ENCODE data around the gene BEND3. TPM values are rescaled to one million over a fixed set of nuclear protein-coding genes. Genes with fewer than 3 reads are reported as not detected.
"Not testable (repeated sequence)": the region's sequence is repeated elsewhere in the genome, so short reads cannot be mapped to it uniquely, and the experiment has no call there.

BEND3 gene
- total RNA-seq, 4 donors from 2014 or later: 1.1 to 3.2 (median 1.5) TPM

DNA sequence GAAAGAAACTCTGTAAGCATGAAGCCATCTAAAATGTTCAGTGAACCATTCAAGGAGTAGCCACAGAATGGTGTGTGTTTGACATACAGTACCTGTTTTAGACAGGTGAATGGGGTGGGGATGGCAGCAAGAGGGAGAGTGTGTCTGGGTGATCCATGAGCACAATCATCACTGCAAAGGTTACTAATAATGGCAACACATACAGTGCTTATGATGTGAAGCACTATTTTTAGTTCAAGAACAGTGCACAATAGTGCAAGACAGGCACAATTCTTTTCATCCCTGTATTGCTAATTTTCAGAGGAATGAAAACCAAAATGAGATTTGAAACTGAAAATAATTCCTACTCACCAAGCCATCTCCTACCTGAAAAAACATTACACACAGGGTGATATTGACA lies 14.1 kb downstream of the BEND3 start:
- Histone ChIP-seq H3K27ac (no peak overlapping the region), H3K4me1 (no peaks in the 10 kb centered on the region), H3K27me3 (no peaks in the 10 kb centered on the region), H3K4me3 (no peak overlapping the region), H3K9me3 (no peaks in the 10 kb centered on the region), H3K36me3 (peaks cover 0 to 7% of the 10 kb centered on the region in 2 donors)
- ATAC-seq: no peak
- no peak for TF ChIP-seq EP300 (IDR thresholded peaks at IDR 0.05)
- TF ChIP-seq, protein P1, sequence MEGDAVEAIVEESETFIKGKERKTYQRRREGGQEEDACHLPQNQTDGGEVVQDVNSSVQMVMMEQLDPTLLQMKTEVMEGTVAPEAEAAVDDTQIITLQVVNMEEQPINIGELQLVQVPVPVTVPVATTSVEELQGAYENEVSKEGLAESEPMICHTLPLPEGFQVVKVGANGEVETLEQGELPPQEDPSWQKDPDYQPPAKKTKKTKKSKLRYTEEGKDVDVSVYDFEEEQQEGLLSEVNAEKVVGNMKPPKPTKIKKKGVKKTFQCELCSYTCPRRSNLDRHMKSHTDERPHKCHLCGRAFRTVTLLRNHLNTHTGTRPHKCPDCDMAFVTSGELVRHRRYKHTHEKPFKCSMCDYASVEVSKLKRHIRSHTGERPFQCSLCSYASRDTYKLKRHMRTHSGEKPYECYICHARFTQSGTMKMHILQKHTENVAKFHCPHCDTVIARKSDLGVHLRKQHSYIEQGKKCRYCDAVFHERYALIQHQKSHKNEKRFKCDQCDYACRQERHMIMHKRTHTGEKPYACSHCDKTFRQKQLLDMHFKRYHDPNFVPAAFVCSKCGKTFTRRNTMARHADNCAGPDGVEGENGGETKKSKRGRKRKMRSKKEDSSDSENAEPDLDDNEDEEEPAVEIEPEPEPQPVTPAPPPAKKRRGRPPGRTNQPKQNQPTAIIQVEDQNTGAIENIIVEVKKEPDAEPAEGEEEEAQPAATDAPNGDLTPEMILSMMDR (IDR thresholded peaks at IDR 0.05): no peak
- TF ChIP-seq POLR2A (IDR thresholded peaks at IDR 0.05): no peak
- no peak for TF ChIP-seq POLR2AphosphoS5 (IDR thresholded peaks at IDR 0.05)

DNA sequence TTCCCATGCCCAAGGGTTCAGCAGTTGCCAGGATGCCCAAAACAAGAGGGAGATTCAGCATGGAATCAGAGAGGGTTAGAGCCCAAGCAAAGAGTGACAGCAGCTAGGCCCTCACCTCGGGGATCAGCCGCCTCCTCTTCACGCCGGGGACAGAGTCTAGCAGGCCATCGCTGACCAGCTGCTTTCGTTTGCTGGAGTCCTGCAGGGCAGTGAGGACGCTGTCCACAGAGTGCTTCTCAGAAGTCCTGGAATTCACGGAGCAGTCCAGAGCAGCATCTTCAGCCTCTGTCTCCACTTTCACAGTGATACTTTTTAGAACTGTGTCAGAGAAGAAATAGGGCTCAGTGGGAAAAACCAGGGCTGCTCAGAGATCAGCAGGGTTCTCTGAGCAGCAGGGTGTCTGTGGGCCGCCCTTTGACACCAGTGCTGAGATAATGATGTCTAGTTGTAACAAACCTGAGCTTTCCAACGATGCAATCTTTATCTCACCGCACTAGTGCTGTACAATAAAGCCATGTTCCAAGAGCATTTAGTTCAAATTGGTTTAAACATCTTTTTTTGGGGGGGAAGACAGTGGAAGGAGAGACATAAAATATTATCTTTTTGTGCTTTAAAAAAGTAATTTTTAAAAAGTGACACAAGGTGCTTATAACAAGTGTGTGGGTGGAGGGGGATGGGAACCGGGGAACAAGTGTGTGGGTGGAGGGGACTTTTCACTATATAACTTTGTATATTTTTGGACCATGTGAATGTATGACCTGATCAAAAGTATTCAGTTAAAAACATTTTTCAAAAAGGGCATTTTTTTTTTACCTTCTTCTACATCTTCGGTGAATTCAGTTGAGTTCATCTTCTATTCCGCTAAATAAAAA lies 16.6 kb downstream of the BEND3 start:
- 80 to 83% methylated on average over 6 of the region's 14 CpGs for WGBS, 2 donors (ENCODE audit: low coverage in 1 of 2)
- H3K27ac ChIP-seq: no peak overlapping the region
- H3K4me3 ChIP-seq: no peak overlapping the region
- TF ChIP-seq, protein P1 (IDR thresholded peaks at IDR 0.05): no peak
- no peak for TF ChIP-seq POLR2A (IDR thresholded peaks at IDR 0.05)
- no peak for TF ChIP-seq POLR2AphosphoS5 (IDR thresholded peaks at IDR 0.05)
- TF ChIP-seq EP300 (IDR thresholded peaks at IDR 0.05): no peak
- H3K27me3 ChIP-seq: no peaks in the 10 kb centered on the region
- H3K36me3 ChIP-seq: peaks cover 0 to 7% of the 10 kb centered on the region in 2 donors
- H3K4me1 ChIP-seq: no peaks in the 10 kb centered on the region
- no peaks in the 10 kb centered on the region for H3K9me3 ChIP-seq
- no peak for ATAC-seq

DNA sequence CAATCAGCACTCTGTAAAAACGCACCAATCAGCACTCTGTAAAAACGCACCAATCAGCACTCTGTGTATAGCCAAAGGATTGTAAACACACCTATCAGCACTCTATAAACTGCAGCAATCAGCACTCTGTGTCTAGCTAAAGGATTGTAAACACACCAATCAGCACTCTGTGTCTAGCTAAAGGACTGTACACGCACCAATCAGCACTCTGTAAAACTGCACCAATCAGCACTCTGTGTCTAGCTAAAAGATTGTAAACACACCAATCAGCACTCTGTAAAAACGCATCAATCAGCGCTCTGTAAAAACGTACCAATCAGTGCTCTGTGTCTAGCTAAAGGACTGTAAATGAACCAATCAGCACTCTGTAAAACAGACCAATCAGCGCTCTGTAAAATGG lies 30.9 kb downstream of the BEND3 start:
- H3K4me3 ChIP-seq, H3K27ac ChIP-seq, H3K36me3 ChIP-seq, H3K9me3 ChIP-seq, ATAC-seq, H3K4me1 ChIP-seq, H3K27me3 ChIP-seq: not testable (repeated sequence)
- 97 to 100% methylated on average over 5 to 6 of the region's 7 CpGs for WGBS, 2 donors (ENCODE audit: low coverage in 1 of 2)

DNA sequence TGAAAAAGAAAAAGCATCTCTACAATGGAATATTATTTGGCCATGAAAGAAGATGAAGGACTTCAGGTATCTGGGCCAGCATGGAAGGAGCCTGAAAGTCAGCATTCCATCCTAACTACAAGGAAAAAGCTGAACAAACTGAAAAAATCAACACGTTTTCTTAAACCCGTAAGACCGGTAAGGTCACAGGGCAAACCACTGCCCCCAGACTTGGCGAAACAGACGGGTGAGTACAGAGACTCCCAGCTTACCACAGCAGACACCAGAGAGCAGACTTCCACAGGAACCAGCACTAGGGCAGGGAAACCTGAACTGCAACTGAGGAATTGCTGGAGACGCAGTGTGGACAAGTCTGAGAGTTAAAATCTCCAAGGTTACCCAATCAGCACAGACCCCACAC lies 31.4 kb downstream of the BEND3 start:
- Histone ChIP-seq H3K27ac (no peak overlapping the region), H3K4me1 (no peaks in the 10 kb centered on the region), H3K9me3 (no peaks in the 10 kb centered on the region), H3K36me3 (peaks cover 0 to 9% of the 10 kb centered on the region in 2 donors), H3K4me3 (no peak overlapping the region), H3K27me3 (no peaks in the 10 kb centered on the region)
- TF ChIP-seq POLR2AphosphoS5 (IDR thresholded peaks at IDR 0.05): no peak
- no peak for TF ChIP-seq POLR2A (IDR thresholded peaks at IDR 0.05)
- no peak for TF ChIP-seq EP300 (IDR thresholded peaks at IDR 0.05)
- TF ChIP-seq, protein P1 (IDR thresholded peaks at IDR 0.05): no peak
- ATAC-seq: no peak
- 96 to 100% methylated on average over 1 to 6 of the region's 6 CpGs for WGBS, 2 donors (ENCODE audit: low coverage in 1 of 2)

DNA sequence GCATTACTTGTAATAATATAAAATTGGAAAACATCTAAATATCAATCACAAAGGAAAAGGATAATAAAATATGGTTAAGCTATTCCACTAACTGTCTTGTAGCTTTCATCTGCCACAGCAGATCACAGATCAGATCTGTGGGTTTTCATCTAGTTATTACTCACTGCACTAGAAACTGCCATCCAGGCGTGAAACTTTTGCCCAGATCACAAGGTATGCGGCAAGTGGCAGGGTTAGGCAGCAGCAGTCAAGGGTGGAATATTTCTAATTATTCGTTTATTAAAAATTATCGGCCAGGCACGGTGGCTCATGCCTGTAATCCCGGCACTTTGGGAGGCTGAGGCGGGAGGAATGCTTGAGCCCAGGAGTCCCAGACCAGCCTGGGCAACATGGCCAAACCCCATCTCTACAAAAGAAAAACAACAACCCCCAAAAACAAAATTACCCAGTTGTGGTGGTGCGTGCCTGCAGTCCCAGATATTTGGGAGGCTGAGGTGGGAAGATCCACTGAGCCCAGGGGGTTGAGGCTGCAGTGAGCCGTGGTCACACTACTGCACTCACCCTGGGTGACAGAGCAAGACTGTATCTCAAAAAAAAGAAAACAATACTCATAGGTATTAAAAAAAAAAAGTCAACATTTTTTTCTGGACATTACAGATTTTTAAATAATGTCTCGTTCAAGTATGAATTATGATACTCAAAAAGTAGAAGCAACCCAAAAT lies 32.1 kb downstream of the BEND3 start:
- no peaks in the 10 kb centered on the region for H3K9me3 ChIP-seq
- 86% methylated on average over 8 to 9 of the region's 10 CpGs for whole genome bisulfite sequencing, 2 donors (ENCODE audit: low coverage in 1 of 2)
- no peak for ATAC-seq
- peaks cover 0 to 9% of the 10 kb centered on the region in 2 donors for H3K36me3 ChIP-seq
- H3K27me3 ChIP-seq: no peaks in the 10 kb centered on the region
- TF ChIP-seq EP300 (IDR thresholded peaks at IDR 0.05): no peak
- TF ChIP-seq, protein P1 (IDR thresholded peaks at IDR 0.05): no peak
- TF ChIP-seq POLR2AphosphoS5 (IDR thresholded peaks at IDR 0.05): no peak
- TF ChIP-seq POLR2A (IDR thresholded peaks at IDR 0.05): no peak
- no peak overlapping the region for H3K27ac ChIP-seq
- no peaks in the 10 kb centered on the region for H3K4me1 ChIP-seq
- H3K4me3 ChIP-seq: no peak overlapping the region
